A673 (cell line): Measurements from ENCODE around the gene ZNF784.

Experiments
- CTCF ChIP-seq: fragments of 300-800, 200-600 bp; sonication (generic); conservative IDR thresholded peaks from 2 replicates; pipeline ENCODE4 v1.5.1; 2017; ENCODE audit warnings: low read depth, mild to moderate bottlenecking, antibody characterized with exemption, low read length, moderate library complexity, mixed read lengths
- EZH2 ChIP-seq: fragments of 200-600 bp; sonication (generic); IDR thresholded peaks from 2 replicates; pipeline ENCODE4 v1.6.1; 2017; ENCODE audit warnings: borderline replicate concordance, low read depth, mild to moderate bottlenecking, mixed read lengths, antibody characterized with exemption, low read length; ENCODE audit not compliant: poor library complexity, severe bottlenecking

- TF ChIP-seq CTCF (no peak), EZH2 (no peak)
Observed at GRCh38 chr19:55661826-55662225, 37.5 kb upstream of the ZNF784 start.
